ENCODE results near the gene DXO.
"Not testable (repeated sequence)": the region's sequence is repeated elsewhere in the genome, so short reads cannot be mapped to it uniquely, and the experiment has no call there.

Gene DXO

DNA sequence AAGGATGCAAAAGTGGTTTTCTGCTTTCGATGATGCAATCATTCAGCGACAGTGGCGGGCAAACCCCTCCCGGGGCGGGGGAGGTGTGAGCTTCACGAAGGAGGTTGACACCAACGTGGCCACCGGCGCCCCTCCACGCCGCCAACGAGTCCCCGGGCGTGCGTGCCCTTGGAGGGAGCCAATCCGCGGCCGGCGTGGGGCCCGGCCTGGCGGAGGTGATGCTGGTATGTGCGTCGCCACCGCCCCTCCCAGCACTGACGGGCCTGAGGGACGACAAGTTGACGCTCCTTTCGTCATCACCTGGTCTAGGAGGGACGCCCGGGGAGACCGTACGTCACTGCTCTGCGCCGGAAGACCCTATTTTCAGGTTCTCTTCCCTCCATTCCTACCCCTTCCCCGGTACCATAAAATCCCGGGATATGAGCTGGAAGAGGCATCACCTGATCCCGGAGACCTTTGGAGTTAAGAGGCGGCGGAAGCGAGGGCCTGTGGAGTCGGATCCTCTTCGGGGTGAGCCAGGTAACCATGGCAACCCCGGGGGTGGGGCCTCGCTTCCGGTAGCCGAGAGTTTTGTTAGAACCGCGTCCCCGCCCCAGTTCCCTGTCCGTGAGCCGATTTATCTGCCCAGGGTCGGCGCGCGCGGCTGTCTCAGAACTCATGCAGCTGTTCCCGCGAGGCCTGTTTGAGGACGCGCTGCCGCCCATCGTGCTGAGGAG, at the start of gene DXO:
DXO (minus strand) TSS at position 146 of the 716 bp plus-strand sequence. CDS start 463 bp downstream, outside the sequence.
- peak; percentile 99 for DNase-seq (ENCODE audit: low read depth)

DNA sequence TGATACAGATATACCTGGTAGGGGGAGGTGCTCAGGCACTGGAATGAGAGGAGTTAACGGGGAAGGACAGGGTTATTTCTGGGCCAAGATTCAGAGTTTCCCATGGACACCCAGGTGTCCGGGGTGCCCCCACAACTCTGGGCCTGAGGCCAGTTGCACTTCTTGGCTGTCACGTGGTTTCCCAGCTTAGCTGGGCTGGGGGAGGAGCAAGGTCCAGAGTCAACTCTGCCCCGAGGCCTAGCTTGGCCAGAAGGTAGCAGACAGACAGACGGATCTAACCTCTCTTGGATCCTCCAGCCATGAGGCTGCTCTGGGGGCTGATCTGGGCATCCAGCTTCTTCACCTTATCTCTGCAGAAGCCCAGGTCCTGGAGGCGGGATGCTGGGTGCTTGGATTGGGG, 42.6 kb upstream of the DXO start, which contains the start of gene C4B:
C4B (plus strand) TSS at position 249 of the 400 bp plus-strand sequence; CDS start at position 300, 51 bp downstream.
- DNase-seq (ENCODE audit: low read depth) = not testable (repeated sequence)

DNA sequence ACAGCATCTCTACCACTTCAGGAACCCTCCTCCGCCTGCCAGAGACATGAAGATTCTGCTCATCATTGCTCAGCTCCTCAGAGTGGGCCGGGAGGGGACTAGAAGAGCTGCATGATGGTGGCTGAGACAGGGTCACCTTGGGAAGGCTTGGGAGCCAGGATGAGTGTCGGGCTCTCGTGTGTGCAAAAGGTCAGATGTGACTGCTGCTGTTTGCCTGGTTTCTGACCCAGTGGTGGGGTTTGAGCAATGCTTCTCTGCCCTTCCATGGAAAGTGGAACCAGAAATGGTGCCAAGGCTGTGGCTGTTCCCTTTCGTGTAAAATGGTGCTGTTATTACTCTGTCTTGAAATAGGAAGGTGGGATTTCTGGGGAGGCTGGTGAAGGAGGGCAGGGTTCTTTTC, 41.8 kb upstream of the DXO start:
- not testable (repeated sequence) for DNase-seq (ENCODE audit: low read depth)

DNA sequence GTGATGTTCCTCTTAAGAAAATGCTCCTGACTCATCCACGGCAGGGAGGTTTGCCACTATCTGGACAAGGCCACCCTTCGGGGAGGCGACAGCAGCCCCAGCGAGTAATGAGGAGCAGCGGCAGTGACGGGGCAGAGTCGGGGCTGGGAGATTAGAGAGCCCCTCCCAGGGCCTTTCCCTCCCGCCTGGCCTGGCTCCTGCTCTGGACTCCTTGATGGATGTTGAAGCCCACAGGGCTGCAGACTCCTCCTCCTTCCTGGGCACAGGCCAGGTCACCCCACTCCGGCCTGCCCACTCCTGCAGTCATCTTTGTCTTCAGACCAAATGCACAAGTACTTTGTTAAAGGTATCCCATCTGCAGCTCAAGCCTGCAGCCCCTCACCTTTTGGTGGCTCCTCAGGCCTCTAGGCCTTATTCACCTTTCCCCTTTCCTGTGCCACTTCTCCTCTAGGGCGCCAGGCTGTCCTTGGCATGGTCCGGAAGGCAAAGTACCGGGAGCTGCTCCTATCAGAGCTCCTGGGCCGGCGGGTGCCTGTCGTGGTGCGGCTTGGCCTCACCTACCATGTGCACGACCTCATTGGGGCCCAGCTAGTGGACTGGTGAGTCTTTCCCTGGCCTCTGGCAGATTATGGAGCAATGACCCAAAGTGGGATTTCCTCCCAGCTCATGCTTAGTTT, 41.1 kb upstream of the DXO start:
- DNase-seq (ENCODE audit: low read depth) = not testable (repeated sequence)

DNA sequence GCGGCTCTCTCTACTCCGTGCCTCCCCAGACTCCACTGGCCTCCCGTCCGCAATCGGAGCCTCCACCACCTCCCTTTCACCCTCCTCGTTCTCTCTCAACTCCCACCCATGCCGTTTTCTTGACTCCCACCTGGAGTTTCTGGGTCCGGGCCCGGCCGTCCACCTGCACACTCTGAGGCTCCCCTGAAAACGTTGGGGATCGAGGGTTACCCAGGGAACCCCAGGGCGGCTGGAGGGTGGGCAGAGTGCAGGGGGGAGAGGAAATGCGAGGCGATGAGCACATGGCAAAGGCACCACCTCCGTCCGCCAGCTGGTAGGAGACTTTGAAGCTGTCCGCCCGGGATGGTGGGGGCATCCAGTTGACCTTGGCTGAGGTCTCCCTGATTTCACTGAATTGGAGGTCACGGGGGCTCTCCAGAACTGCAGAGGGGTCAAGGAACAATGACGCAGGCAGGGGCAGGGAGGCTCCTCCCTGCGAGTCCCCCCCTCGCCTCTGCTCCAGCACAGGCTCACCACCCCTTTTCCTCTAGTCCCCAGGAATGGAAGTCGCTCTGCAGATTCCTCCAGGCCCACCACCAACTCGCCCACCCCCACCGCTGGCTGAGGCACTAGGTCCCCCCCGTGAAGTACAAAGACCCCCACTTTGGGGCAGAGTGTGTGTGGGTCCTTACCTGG, 39.1 kb upstream of the DXO start:
- not testable (repeated sequence) for DNase-seq (ENCODE audit: low read depth)

DNA sequence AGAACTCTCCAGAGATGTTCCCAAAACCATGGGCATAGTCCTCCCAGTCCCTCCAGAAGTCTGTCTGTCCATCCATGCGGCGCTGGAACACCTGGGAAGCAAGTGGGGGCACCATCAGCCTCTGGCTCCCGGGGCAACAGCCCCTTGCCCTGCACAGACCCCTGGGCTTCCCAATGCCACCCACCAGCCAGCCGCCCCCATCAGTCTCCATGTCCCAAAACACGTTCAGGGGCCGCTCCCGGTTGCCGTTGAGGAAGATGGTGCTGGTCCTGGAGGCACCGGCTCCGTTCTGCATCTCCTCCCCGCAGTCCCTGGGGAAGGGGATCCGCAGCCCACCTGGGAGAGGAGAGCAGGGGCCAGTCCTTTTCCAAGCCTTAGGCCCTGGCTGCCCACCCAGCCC, 37.6 kb upstream of the DXO start:
- not testable (repeated sequence) for DNase-seq (ENCODE audit: low read depth)

DNA sequence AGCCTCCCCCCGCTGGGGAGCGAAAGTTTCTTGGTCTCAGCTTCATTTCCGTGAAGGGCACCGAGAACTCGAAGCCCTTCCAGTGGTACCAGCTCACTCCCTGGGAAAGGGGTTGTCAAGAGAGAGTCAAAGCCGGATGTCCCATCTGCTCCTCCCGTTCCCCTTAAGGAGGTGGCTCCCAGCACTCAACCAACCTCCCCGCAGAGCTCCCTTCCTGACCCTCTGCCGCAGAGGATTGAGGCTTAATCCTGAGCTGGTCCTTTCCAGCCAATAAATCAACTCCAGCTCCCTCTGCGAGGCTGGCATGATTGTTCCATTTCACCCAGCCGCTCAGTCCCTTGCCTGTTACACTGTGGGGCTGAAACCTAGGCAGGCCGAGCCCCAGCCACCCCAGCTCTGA, 36.7 kb upstream of the DXO start:
- DNase-seq (ENCODE audit: low read depth) = not testable (repeated sequence)

DNA sequence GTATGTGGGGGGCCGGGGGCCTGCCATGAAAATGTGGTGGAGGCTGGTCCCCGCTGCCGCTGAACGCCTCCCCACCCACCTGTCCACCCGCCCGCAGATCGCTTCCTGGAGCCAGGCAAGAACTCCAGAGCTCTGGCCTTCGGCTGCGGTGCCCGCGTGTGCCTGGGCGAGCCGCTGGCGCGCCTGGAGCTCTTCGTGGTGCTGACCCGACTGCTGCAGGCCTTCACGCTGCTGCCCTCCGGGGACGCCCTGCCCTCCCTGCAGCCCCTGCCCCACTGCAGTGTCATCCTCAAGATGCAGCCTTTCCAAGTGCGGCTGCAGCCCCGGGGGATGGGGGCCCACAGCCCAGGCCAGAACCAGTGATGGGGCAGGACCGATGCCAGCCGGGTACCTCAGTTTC, 36.1 kb upstream of the DXO start:
- DNase-seq (ENCODE audit: low read depth) = not testable (repeated sequence)

DNA sequence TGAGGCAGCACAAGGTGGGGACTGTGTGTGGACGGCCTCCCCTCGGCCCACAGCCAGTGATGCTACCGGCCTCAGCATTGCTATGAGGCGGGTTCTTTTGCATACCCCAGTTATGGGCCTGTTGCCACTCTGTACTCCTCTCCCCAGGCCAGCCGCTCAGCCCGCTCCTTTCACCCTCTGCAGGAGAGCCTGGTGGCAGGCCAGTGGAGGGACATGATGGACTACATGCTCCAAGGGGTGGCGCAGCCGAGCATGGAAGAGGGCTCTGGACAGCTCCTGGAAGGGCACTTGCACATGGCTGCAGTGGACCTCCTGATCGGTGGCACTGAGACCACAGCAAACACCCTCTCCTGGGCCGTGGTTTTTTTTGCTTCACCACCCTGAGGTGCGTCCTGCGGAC, 35.1 kb upstream of the DXO start:
- DNase-seq (ENCODE audit: low read depth) = not testable (repeated sequence)

DNA sequence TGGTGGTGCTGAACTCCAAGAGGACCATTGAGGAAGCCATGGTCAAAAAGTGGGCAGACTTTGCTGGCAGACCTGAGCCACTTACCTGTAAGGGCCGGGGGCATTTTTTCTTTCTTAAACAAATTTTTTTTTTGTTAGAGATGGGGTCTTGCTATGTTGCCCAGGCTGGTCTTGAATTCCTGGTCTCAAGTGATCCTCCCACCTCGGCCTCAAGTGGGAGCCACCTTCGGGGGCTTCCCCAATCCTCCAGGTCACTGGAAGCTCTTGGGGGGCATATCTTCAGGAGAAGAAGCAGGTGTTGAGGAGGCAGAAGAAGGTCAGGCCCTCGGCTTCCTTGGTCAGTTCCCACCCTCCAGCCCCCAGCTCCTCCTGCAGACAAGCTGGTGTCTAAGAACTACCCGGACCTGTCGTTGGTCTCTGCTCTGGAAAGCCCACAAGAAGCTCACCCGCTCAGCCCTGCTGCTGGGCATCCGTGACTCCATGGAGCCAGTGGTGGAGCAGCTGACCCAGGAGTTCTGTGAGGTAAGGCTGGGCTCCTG, 34.1 kb upstream of the DXO start:
- not testable (repeated sequence) for DNase-seq (ENCODE audit: low read depth)

DNA sequence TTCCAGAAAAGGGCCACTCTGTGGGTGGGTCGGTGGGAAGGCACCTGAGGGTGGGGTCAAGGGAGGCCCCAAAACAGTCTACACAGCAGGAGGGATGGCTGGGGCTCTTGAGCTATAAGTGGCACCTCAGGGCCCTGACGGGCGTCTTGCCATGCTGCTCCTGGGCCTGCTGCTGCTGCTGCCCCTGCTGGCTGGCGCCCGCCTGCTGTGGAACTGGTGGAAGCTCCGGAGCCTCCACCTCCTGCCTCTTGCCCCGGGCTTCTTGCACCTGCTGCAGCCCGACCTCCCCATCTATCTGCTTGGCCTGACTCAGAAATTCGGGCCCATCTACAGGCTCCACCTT, 33.6 kb upstream of the DXO start:
- not testable (repeated sequence) for DNase-seq (ENCODE audit: low read depth)

DNA sequence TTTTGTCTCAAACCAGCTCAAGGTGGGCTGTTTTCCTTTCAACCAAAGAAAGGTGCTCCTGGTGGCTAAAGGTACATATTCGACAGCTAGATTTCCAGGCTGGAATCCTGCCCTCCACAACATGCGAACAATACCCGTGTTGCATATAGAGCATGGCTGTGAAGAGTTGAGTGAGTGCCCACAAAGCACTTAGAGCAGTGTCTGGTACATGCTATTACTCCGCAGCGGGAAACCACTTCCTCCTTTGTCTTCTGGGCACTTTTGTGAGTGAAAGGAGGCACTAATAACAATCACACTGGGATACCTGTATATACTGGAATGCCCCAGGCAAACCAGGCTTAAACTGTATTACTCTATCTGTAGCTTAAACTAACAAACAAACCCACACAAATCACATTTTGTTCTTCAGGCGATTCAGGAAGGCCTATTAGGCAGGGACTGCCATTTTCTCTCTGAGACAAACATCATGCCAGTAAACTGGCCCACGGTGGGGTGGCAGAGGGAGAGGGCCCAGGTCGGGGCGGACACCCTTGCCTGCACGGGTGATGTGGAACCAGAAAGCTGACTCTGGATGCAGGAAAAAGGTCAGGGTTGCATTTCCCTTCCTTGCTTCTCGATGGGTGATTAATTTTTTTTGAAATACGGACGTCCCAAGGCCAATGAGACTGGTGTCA, 33.1 kb upstream of the DXO start:
- DNase-seq (ENCODE audit: low read depth) = not testable (repeated sequence)

DNA sequence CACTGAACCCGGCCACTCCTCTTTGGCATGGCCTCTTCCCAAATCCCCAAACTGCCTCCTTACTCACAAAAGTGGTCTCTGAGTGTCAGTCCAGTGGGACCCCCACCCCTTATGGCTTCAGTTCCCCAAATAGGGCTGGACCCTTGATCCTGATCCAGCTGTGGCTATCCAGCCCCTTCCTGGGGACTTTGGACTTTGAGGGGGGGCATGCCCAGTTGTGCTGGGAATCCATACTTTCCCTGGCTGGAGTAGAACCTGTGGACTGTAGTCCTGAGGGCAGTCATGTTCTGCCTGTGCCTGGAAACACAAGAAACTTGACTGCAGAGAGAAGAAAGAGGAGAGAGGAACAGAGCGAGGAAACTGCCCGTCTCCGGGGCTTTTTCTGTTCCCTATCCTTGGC, 32.5 kb upstream of the DXO start:
- not testable (repeated sequence) for DNase-seq (ENCODE audit: low read depth)

DNA sequence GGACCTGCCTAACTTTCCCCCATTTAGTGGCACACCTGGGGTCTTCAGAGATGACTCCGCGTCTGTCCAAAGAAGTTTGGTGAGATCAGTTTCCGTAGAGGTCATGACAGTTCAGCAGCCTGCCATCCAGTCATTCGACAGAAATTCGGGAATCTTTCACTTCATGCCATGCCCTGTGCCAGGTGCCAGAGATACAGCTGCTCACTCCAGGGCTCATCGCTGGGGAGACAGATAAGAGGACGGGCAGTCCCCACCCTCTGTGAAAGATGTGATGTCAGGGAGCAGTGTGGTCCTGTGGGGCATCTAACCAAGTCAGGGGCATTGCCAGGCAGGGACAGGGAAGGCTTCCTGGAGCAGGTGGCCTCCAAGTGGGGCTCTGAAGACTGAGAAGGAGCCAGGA, 31.4 kb upstream of the DXO start:
- not testable (repeated sequence) for DNase-seq (ENCODE audit: low read depth)

DNA sequence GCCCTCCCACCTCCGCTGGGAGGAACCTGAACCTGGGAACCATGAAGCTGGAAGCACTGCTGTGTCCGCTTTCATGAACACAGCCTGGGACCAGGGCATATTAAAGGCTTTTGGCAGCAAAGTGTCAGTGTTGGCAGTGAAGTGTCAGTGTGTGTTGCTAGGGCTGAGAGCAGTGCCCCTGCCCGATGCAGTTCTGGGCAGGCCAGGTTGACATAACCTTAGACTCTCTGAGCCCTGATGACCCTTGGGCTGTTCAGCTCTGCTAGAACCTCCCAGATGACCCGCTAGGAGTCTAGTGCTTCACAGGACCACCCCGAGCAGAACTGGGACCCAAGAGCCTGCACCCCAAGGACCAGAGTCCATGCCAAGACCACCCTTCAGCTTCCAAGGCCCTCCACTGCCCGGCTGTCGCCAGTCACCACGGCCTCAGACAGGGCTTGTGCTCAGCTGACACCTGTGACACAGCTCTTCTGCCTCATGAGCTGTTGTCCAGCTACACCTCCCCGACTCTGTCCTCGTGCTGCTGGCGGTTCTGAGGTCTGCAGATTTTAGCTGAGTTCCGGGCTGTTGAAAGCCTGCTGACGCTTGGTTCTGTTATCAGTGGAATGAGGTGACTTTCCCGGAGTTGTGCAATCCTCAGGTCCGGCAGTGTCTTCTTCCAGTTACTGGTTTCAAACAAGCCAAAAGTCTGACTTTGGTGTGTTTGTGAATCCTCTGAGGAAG, 30.8 kb upstream of the DXO start:
- not testable (repeated sequence) for DNase-seq (ENCODE audit: low read depth)

DNA sequence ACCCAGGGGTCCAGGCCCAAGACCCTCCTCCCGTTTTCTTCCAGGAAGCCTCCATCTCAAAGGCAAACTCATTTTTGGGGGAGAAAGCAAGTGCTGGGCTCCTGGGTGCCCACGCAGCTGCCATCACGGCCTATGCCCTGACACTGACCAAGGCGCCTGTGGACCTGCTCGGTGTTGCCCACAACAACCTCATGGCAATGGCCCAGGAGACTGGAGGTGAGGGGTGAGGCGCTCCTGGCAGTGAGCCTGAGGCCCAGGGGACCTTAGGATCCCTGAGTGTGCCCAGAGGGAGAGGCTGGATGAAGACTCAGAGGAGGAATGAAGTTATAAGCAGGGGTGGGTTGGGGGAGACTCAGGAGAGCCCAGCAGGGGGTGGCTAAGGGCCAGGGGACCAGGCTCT, 24.4 kb upstream of the DXO start:
- not testable (repeated sequence) for DNase-seq (ENCODE audit: low read depth)

DNA sequence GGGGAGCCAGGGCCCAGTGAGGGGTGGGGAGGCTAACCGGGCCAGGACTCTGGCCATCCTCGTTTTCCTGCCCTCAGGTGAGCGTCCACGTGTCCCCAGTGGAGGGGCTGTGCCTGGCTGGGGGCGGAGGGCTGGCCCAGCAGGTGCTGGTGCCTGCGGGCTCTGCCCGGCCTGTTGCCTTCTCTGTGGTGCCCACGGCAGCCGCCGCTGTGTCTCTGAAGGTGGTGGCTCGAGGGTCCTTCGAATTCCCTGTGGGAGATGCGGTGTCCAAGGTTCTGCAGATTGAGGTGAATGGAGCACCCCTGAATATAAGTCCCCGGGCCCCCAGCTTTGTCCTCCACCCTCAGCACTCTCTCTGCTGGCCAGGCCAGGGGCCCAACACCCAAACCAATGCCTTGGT, 22.5 kb upstream of the DXO start:
- not testable (repeated sequence) for DNase-seq (ENCODE audit: low read depth)

DNA sequence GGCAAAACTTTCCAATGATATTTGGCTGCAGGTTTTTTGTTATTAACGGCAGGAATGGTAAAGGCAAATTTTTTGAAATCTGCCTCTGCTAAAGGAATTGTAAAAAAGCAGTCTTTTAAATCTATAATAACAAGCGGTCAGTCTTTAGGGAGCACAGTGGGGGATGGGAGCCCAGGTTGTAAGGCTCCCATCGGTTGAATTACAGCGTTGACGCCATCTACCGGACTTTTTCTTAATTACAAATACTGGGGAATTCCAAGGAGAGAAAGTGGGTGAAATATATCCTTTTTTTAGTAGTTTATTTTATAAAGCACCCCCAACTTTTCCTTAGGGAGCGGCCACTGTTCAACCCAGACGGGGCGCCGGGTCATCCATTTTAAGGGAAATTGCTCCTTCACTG, 17.4 kb upstream of the DXO start:
- DNase-seq (ENCODE audit: low read depth) = not testable (repeated sequence)

DNA sequence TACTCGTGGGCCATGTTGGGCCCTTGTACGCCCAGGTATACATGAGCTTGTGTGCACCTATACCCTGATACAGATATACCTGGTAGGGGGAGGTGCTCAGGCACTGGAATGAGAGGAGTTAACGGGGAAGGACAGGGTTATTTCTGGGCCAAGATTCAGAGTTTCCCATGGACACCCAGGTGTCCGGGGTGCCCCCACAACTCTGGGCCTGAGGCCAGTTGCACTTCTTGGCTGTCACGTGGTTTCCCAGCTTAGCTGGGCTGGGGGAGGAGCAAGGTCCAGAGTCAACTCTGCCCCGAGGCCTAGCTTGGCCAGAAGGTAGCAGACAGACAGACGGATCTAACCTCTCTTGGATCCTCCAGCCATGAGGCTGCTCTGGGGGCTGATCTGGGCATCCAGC, 9.8 kb upstream of the DXO start, which contains the start of gene C4A:
C4A (plus strand) TSS at position 314 of the 400 bp plus-strand sequence; CDS start at position 365, 51 bp downstream.
- DNase-seq (ENCODE audit: low read depth) = not testable (repeated sequence)

DNA sequence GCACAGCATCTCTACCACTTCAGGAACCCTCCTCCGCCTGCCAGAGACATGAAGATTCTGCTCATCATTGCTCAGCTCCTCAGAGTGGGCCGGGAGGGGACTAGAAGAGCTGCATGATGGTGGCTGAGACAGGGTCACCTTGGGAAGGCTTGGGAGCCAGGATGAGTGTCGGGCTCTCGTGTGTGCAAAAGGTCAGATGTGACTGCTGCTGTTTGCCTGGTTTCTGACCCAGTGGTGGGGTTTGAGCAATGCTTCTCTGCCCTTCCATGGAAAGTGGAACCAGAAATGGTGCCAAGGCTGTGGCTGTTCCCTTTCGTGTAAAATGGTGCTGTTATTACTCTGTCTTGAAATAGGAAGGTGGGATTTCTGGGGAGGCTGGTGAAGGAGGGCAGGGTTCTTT, 9.1 kb upstream of the DXO start:
- DNase-seq (ENCODE audit: low read depth) = not testable (repeated sequence)

DNA sequence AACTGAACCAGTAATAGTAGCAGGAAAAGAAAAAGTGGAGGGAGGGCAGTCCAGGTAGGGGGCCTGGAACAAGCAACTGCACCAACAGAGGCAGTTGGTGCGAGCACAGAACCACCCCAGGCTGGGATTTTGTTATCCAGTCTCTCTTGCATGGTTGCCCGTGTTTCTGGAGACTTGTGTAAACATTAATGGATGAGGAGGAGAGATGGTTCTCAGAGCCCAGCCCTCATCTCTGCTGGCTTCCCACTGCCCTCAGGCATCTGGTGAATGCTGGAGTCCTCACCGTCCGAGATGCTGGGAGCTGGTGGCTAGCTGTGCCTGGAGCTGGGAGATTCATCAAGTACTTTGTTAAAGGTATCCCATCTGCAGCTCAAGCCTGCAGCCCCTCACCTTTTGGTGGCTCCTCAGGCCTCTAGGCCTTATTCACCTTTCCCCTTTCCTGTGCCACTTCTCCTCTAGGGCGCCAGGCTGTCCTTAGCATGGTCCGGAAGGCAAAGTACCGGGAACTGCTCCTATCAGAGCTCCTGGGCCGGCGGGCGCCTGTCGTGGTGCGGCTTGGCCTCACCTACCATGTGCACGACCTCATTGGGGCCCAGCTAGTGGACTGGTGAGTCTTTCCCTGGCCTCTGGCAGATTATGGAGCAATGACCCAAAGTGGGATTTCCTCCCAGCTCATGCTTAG, 8.4 kb upstream of the DXO start:
- not testable (repeated sequence) for DNase-seq (ENCODE audit: low read depth)

Measured in HS-27A (cell line).